GM21390 (cell line): Measurements from ENCODE around the gene GIMAP2.
A peak's percentile ranks its signal among the peaks of the same experiment; 100 is the strongest.
"Not testable (repeated sequence)": the region's sequence is repeated elsewhere in the genome, so short reads cannot be mapped to it uniquely, and the experiment has no call there.

Experiments used
- ATAC-seq: cut with Tn5 transposase; IDR thresholded peaks from one replicate; pipeline ENCODE4 v1.9.1; 2021; ENCODE audit not compliant: unreplicated experiment

The GIMAP2 gene

GRCh38 chr7:150685219-150686029 lies at the start of gene GIMAP2:
Gene GIMAP2 (plus strand): TSS chr7:150685706. CDS start chr7:150687060, 1,354 bp downstream.
- ATAC-seq: peak; percentile 97

- no peak for ATAC-seq
These were observed 43.7 kb upstream of the GIMAP2 start for GRCh38 chr7:150641854-150642253.

- ATAC-seq: no peak
These were observed 42.6 kb upstream of the GIMAP2 start for GRCh38 chr7:150642926-150643325.

- no peak for ATAC-seq
These were observed 40.1 kb upstream of the GIMAP2 start for GRCh38 chr7:150645259-150646020.

- no peak for ATAC-seq
These were observed 37.0 kb upstream of the GIMAP2 start for GRCh38 chr7:150648353-150649079.

- ATAC-seq: no peak
These were observed 36.5 kb upstream of the GIMAP2 start for GRCh38 chr7:150649080-150649385.

GRCh38 chr7:150654692-150655091 lies 30.8 kb upstream of the GIMAP2 start:
- no peak for ATAC-seq

- no peak for ATAC-seq
These were observed 29.5 kb upstream of the GIMAP2 start for GRCh38 chr7:150656047-150656446.

GRCh38 chr7:150657526-150657925 lies 28.0 kb upstream of the GIMAP2 start:
- ATAC-seq: no peak

- no peak for ATAC-seq
These were observed 24.4 kb upstream of the GIMAP2 start for GRCh38 chr7:150660939-150661613.

GRCh38 chr7:150662821-150663220 lies 22.7 kb upstream of the GIMAP2 start:
- ATAC-seq: not testable (repeated sequence)

- peak; percentile 36 for ATAC-seq
These were observed 21.6 kb upstream of the GIMAP2 start for GRCh38 chr7:150663802-150664494.

GRCh38 chr7:150665089-150665748 lies 20.3 kb upstream of the GIMAP2 start:
- no peak for ATAC-seq

- ATAC-seq: no peak
These were observed 19.6 kb upstream of the GIMAP2 start for GRCh38 chr7:150665896-150666295.

- ATAC-seq: no peak
These were observed 19.1 kb upstream of the GIMAP2 start for GRCh38 chr7:150666412-150666811.

GRCh38 chr7:150668472-150668911 lies 17.0 kb upstream of the GIMAP2 start:
- peak; percentile 79 for ATAC-seq

- ATAC-seq: no peak
These were observed 16.5 kb upstream of the GIMAP2 start for GRCh38 chr7:150668977-150669376.

- ATAC-seq: not testable (repeated sequence)
These were observed 13.5 kb upstream of the GIMAP2 start for GRCh38 chr7:150671798-150672585.

GRCh38 chr7:150675714-150676113 lies 9.8 kb upstream of the GIMAP2 start:
- no peak for ATAC-seq
